ENCODE data around the gene PRSS3.
"Not testable (repeated sequence)": the region's sequence is repeated elsewhere in the genome, so short reads cannot be mapped to it uniquely, and the experiment has no call there.

PRSS3 gene

DNA sequence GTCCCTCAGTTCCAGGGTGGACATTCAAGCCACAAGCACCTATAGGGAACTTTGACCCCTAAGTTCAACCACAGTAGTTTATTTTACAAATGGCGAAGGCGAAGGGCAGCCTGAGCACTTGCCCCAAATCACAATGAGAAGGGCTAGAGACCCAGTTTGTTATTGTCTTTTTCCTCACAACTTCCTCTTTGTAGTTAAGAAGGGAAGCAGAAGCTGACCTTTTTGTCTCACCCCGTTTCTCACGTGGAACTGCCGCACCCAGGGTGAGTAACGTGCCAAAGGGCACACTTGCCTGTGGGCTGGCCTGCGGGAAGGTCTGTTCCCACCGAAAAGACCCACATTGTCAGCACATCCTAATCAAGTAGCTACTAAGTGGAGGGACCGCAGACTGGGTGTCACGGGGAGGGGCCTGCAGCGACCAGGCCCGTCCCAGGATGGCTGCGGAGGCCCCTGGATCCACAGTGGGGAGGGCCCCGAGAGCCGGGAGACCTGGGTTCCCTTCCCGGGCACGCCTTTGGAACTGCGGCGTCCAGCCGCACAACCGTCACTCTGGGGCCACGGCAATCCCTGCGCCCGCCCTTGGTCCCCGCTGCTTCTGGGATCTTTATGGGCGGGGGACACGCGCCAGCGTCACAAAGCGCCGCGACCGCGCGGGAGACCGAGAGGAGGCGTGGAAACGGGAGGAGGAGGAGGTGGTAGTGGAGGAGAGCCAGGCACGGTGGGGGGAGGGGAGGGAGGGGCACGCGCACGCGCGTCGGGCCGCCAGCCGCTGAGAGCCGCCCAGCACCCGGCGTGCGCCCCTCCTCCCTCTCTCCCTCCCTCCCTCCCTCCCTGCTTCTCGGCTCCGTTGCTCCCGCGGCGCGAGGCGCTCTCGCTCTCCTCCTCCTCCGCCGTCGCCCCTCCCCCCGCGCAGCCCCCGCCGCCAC is 21.2 kb downstream of the PRSS3 start, which contains the start of gene UBE2R2:
Gene UBE2R2, plus strand, starts transcription at position 834 of the 926 bp plus-strand sequence. CDS start 598 bp downstream, outside the sequence.
- in situ Hi-C loops (cut with HindIII; ENCODE audit: low sequenced_read_pairs) = no loop called here

DNA sequence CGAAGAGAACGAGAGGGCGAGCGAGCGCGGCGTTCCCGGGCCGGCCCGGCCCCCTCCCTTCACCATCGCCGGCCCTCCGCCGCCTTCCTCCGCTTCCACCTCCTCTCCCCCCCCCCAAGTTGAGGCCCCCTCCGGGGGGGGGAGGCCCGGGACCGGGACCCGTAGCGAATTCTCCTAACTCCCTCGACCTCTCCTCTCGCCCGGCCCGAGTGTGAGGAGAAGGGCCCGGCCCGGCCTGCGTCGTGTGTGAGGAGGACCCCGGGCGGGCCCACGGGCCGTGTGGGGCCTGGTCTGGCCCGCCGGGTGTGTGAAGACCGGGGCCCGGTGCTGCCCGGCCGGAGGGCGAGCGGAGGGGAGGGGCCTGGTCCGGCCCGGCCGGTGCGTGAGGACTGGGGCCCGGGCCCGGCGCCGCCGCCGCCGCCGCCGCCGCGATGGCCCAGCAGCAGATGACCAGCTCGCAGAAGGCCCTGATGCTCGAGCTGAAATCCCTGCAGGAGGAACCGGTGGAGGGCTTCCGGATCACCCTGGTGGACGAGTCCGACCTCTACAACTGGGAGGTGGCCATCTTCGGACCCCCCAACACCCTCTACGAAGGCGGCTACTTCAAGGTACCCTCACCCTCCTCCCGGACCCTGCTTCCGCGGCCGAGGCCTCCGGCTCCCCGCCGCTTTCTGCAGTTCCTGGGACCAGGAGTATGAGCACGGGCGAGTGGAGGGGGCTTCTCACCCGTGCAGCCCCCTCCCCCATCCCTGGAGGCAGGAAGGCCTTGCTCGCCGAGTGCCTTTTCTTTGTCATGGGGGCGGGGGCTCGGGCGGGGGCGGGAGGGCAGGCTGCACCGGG is 22.2 kb downstream of the PRSS3 start:
- in situ Hi-C loops (cut with HindIII; ENCODE audit: low sequenced_read_pairs) = no loop called here

DNA sequence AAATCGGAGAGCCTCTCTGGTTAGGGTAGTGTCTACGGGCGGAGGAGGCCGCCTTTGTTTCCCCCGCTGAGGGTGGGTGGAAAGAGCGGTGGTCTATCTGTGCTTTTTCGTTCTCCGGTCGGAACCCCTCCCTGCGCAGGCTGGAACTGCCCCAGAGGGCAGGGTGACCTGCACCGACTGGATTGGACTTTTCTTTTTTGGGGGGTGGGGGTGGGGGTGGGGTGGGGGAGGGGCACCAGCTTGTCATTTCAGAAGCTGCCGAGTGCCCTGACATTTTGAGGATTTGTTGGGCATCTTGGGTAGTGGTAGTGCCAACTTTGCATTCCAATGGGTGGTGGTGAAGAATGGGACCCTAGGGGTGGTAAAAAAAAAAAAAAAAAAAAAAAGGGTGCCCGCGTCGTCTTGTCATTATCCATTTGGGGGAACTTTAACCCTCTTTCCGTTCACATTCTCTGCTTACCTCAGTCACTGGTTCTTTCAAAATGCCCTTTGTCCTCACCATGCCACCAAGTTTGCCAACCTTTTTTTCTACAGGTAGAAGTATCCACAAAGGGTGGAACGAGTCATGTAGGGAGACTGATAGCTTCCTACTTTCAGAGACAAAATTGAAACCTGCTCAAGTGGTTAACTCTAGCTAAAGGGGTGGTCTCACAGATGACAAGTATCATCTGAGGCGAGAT is 22.9 kb downstream of the PRSS3 start:
- in situ Hi-C loops (cut with HindIII; ENCODE audit: low sequenced_read_pairs) = no loop called here

DNA sequence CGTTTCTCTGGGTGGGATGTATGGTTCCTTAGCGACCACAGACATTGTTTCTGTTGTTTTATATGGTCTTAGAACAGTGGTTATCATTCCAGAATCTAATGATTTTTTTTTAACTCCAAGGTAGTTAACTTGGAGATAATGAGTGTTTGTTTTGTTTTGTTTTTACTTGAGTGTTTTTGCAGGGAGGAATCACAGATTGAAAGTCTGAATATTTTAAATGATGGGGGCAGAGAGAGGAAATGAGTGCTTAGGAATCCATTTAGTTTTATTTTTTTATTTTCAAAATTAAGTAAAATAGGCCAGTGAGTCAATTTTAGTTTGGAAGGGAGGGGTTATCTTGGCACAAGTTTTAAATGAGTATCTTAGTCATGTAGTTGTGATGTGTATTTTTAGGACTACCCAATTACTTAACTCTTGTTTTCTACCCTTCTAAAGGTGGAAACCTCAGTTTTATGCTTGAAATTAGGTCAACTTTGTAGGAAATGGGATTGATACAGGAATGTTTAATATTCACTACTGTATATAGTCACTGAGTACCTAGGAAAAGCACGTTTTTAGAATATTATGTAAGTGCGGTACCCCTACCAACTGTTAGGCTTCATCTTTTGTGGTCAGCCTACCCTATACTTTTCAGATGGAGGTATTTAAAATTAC is 23.6 kb downstream of the PRSS3 start:
- in situ Hi-C loops (cut with HindIII; ENCODE audit: low sequenced_read_pairs) = no loop called here

DNA sequence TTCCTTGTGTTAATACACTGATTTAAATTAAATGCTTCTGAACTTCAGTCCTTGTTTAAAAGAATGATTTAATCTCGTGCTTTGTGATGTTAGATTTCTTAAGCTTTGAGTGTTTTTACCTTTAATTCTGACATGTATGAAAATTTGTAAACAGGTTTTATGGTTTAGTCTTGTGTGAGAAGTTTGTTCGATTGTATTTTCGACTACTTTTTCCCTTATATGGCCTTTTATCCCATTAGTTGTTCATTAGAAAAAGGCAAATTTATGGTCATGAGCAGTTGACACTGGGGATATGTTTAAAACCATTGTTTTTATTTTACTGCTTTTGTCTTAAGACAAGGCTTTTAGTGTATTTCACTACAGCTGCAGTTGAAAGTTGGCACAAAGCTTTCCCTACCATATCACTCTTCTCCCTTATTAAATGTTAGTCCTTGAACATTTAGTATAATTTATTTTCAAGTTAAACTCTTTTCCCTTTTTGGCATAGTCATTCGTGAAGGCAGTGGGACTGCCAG is 24.9 kb downstream of the PRSS3 start:
- in situ Hi-C loops (cut with HindIII; ENCODE audit: low sequenced_read_pairs) = no loop called here

DNA sequence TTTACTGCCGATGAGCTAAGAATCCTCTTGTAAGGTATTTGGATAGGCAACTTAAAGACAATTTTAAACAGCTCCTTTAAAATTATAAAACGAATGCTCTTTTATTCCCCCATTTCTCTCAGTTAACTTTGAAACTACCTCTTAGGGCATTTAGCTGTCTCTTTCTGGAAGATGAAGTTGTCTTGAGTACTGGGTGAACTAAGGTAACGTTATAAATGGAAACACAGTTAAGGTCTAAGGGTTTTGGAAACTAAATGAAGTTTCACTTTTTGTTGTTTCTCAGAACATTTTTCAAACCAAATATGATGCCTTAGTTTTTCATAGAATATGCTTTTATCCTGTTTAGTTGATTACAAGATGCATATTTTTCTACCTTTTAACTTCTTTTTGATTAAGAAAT is 28.4 kb downstream of the PRSS3 start:
- in situ Hi-C loops (cut with HindIII; ENCODE audit: low sequenced_read_pairs) = no loop called here

DNA sequence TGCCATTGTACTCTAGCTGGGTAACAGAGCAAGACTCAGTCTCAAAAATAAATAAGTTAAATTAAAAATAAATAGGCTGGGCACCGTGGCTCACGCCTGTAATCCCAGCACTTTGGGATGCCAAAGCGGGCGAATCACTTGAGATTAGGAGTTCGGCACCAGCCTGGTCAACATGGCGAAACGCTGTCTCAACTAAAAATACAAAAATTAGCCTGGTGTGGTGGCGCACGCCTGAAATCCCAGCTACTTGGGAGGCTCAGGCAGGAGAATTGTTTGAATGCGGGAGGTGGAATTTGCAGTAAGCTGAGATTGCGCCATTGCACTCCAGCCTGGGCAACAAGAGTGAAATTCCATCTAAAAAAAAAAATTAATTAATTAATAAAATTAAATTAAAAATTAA is 31.9 kb downstream of the PRSS3 start:
- in situ Hi-C loops (cut with HindIII; ENCODE audit: low sequenced_read_pairs) = not testable (repeated sequence)

DNA sequence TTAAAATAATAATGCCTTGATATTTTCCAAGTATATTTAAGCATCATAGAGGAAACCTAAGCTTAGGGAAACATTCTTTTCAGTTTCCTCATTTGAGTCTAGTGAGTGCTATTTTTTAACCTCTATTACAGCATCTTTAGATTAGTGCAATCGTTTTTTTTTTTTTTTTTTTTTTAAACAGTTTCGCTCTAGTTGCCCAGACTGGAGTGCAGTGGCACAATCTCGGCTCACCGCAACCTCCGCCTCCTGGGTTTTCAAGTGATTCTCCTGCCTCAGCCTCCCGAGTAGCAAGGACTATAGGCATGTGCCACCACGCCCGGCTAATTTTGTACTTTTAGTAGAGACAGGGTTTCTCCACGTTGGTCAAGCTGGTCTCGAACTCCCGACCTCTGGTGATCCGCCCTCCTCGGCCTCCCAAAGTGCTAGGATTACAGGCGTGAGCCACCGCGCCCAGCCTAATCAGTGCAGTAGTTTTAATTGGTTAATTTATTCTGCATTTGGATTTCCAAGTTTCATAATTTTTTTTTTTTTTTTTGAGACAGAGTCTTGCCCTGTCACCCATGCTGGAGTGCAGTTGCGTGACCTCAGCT is 34.4 kb downstream of the PRSS3 start:
- in situ Hi-C loops (cut with HindIII; ENCODE audit: low sequenced_read_pairs) = not testable (repeated sequence)

DNA sequence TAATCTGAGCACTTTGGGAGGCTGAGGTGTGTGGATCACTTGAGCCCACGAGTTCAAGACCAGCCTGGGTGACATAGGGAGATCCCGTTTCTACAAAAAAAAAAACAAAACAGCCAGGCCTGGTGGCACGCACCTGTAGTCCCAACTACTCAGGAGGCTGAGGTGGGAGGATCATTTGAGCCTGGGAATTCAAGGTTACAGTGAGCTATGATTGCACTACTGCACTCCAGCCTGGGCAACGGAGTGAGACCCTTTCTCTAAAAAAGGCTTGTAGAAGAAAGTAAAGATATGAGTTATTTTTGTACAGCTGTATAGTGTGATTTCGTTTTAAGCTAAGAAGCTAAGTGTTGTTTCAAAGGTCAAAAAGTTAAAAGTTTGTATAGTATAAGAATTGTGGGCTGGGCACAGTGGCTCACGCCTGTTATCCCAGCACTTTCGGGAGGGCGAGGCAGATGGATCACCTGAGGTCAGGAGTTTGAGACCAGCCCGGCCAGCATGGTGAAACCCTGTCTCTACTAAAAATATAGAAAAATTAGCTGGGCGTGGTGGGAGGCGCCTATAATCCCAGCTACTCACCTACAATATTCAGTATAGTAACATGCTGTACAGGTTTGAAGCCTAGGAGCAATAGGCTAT is 40.4 kb downstream of the PRSS3 start:
- in situ Hi-C loops (cut with HindIII; ENCODE audit: low sequenced_read_pairs) = no loop called here

DNA sequence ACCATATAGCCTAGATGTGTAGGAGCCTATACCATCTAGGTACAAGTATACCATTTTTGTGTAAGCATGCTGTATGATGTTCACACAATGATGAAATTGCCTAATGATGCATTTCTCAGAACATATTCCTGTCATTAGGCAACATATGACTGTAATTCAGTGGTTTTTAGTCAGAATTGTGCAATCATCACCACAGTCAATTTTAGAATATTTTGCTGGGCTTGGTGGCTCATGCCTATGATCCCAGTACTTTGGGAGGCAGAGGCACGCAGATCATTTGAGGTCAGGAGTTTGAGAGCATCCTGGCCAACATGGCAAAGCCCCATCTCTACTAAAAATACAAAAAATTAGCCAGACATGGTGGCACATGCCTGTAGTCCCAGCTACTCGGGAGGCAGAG is 40.9 kb downstream of the PRSS3 start:
- in situ Hi-C loops (cut with HindIII; ENCODE audit: low sequenced_read_pairs) = not testable (repeated sequence)

DNA sequence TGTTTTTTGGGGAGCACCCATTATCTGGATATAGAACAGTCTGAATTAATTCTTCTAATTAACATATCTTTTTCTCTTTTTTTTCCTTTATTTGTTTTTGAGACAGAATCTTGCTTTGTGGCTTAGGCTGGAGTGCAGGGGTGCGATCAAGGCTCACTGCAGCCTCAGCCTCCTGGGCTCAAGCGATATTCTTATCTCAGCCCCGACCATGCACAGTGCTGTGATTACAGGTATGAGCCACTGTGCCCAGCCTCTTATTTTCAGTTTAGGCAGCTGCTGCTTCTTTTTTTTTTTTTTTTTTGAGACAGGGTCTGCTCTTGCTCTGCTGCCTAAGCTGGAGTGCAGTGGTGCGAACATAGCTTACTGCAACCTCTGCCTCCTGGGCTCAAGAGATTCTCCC is 41.8 kb downstream of the PRSS3 start:
- in situ Hi-C loops (cut with HindIII; ENCODE audit: low sequenced_read_pairs) = no loop called here

DNA sequence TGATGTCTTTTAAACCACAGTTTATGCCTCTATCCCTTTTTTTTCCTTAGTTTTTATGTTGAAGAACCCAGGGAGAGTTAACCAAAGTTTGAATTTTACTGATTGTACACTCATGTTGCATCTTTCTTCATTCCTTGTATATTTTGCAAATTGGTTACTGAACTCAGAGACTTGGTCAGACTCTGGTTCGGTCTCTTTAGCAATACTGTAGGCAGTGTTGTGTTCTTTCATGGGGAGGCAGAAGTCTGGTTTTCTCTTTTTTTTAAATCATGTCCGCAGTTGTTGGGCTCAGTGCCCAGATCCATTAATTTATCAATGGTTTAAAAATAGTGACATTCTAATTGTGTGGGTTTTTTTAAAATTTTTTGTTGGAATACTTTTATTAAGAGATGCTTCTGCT is 45.0 kb downstream of the PRSS3 start:
- in situ Hi-C loops (cut with HindIII; ENCODE audit: low sequenced_read_pairs) = no loop called here

DNA sequence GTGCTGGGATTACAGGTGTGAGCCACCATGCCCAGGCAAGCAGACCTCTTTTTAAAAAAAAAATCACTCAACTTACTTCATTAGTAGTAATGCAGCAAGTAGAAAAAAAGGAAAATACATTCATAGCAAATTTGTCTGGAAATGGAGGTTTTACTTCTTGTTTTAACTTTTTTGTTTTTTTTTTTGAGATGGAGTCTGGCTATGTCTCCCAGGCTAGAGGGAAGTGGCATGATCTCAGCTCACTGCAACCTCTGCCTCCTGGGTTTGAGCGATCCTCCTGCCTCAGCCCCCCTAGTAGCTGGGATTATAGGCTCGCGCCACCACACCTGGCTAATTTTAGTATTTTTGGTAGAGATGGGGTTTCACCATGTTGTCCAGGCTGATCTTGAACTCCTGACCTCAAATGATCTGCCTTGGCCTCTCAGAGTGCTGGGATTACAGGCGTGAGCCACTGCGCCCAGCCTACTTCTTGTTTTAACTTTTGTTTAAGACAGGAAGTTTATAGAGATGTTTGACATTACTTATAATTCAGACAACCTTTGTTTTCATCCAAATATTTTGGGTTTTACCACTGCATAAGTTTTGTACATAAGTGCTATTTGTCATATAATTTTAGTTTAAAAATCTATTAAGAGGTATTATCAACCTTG is 48.1 kb downstream of the PRSS3 start:
- in situ Hi-C loops (cut with HindIII; ENCODE audit: low sequenced_read_pairs) = no loop called here

DNA sequence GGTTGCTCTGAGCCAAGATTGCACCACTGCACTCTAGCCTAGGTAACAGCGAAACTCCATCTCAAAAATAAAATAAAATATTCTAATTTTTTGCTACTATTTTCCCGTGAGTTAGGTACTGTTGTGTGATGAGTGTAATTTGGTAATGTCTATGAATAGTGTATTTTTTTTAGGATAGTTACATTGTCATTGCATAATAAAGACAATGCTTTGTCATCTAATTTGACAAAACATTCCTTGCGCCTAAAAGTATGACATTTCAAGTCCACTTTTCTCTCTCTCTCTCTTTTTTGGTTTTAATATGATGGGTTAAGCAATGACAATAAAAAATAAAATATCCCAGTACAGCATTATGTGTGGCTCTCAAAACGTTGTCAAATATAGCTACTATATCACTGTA is 50.9 kb downstream of the PRSS3 start:
- in situ Hi-C loops (cut with HindIII; ENCODE audit: low sequenced_read_pairs) = no loop called here

DNA sequence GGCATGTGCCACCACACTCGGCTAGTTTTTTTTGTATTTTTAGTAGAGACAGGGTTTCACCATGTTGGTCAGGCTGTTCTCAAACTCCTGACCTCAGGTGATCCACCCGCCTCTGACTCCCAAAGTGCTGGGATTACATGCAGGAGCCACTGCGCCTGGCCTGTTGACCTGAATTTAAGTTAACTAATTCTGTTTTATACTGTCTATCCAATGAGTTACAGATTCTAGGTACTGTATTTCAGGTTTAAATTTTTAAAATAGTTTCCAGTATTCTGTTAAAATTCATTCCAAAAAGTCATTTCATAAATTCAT is 52.5 kb downstream of the PRSS3 start:
- in situ Hi-C loops (cut with HindIII; ENCODE audit: low sequenced_read_pairs) = not testable (repeated sequence)

Measured in endothelial cell of hepatic sinusoid (primary cell).